Activated naive CD4-positive, alpha-beta T cell treated with Interleukin-2 at 50 U/mL for 16 hours (primary cell): Measurements from ENCODE around the gene PRKAR1B.

Experiments used
- DNase-seq: peaks from one replicate; pipeline ENCODE4 v3.0.0-alpha.2; 2020

Gene PRKAR1B

GRCh38 chr7:536231-536630 is 190.8 kb downstream of the PRKAR1B start:
- no peak for DNase-seq

GRCh38 chr7:534959-535358 is 192.1 kb downstream of the PRKAR1B start:
- no peak for DNase-seq

GRCh38 chr7:534075-534474 is 193.0 kb downstream of the PRKAR1B start:
- DNase-seq, result no peak

GRCh38 chr7:533266-533665 is 193.8 kb downstream of the PRKAR1B start:
- no peak for DNase-seq

- DNase-seq, result no peak
Measured at GRCh38 chr7:532379-533143, 194.5 kb downstream of the PRKAR1B start.

GRCh38 chr7:531777-532176 is 195.3 kb downstream of the PRKAR1B start:
- DNase-seq, result peak; percentile 32

- no peak for DNase-seq
Measured at GRCh38 chr7:528451-528850, 198.6 kb downstream of the PRKAR1B start.

- no peak for DNase-seq
Measured at GRCh38 chr7:527723-528122, 199.4 kb downstream of the PRKAR1B start.

- no peak for DNase-seq
Measured at GRCh38 chr7:526460-527034, 200.5 kb downstream of the PRKAR1B start.

- no peak for DNase-seq
Measured at GRCh38 chr7:525740-526139, 201.3 kb downstream of the PRKAR1B start.

- DNase-seq, result no peak
Measured at GRCh38 chr7:524800-525199, 202.3 kb downstream of the PRKAR1B start.

- DNase-seq, result no peak
Measured at GRCh38 chr7:523347-524336, 203.4 kb downstream of the PRKAR1B start.

GRCh38 chr7:522951-523314 is 204.1 kb downstream of the PRKAR1B start:
- DNase-seq, result no peak

GRCh38 chr7:522071-522950 is 204.8 kb downstream of the PRKAR1B start:
- peak; percentile 38 for DNase-seq

GRCh38 chr7:521221-522070 is 205.6 kb downstream of the PRKAR1B start:
- DNase-seq, result peak; percentile 15

- no peak for DNase-seq
Measured at GRCh38 chr7:520503-521161, 206.4 kb downstream of the PRKAR1B start.

- peak; percentile 19 for DNase-seq
Measured at GRCh38 chr7:519484-520390, 207.3 kb downstream of the PRKAR1B start, which contains the start of gene PDGFA. Gene PDGFA, minus strand, starts transcription at chr7:519846. Its CDS starts 845 bp downstream, at chr7:519001.

- peak; percentile 50 for DNase-seq
Measured at GRCh38 chr7:518630-519483, 208.2 kb downstream of the PRKAR1B start.
